Stimulated activated CD8-positive, alpha-beta memory T cell treated with anti-CD3 and anti-CD28 coated beads, Interleukin-7, amount 100 ng/mL, for 1 hour (primary cell): ENCODE results near the gene GABBR2.

Source experiments
- DNase-seq, 2 donors: peaks; one replicate each; pipeline ENCODE4 v3.0.0-alpha.2; 2020; ENCODE audit warnings: low read depth in 2 of 2

GABBR2 gene

GRCh38 chr9:98402019-98402840, 306.5 kb downstream of the GABBR2 start:
- no peak for DNase-seq

GRCh38 chr9:98401140-98402018, 307.4 kb downstream of the GABBR2 start:
- DNase-seq = no peak

DNA sequence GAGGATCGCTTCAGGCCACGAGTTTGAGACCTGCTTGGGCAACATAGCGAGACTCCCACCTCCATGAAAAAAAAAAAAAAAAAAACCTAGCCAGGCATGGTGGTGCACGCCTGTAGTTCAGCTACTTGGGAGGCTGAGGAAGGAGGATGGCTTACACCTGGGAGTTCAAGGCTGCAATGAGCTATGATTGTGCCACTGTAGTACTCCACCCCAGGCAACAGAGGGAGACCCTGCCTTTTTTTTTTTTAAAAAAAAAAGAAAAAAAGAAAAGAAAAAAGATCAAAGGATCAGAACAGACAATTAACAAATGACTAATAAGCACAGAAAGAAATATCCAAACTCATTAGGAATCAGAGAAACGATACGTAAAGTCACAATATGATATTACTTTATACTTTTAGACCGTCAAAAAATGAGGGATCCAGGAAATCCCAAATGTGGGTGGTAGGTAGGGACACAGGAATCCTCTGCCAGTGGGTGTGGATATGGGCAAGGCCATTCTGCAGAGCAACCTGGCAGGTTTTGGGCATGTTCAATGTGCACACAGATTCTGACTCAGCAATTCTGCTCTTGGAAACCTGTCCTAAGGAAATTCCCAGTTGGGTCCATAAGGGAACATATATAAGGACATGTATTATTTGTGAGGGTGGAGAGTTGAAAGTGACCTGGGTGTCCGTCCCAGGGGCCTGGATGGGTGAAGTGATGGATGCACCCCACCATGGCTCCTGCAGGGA, 308.6 kb downstream of the GABBR2 start:
- DNase-seq = no peak

DNA sequence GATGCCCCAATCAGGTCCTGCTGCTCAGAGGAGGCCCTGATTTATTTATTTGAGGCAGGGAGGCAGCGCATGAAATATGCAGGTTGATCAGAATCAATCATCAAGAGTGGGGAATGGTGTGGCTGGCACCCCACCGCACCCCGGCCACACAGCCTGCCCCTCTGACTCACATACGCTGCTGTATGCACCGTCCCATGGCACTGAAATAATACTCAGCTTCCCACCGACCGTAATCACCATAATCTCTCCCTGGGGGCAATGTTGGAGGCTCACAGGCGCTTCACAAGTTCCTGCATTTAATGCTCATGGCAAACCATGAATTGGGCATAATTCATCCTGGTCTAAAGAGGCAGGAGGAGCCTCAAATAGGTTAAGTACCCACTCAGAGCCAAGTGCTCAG, 312.1 kb downstream of the GABBR2 start:
- no peak for DNase-seq

- DNase-seq = no peak
Observed at GRCh38 chr9:98396236-98396635, 312.5 kb downstream of the GABBR2 start.

DNA sequence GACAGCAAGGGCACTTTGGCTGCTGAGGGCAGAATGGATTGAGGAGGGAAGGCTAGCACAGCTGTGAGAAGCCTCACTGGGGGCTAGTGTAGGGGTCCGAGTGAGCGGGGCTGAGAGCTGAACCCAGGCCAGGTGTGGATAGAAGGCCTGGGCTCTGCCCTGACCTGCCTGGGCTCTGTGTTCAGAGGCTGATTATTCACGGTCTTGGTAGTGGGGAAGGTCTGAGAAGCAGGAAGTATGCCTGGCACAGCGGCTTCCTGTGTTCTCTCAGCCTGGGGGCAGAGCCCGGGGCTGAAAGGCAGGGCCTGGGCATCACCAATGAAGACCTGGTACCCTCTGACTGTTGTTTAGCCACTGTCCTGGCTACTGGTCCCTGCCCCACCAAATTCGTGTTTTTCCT, 316.9 kb downstream of the GABBR2 start:
- no peak for DNase-seq

GRCh38 chr9:98391406-98391805, 317.3 kb downstream of the GABBR2 start:
- DNase-seq = no peak

- no peak for DNase-seq
Observed at GRCh38 chr9:98385751-98386150, 323.0 kb downstream of the GABBR2 start.

DNA sequence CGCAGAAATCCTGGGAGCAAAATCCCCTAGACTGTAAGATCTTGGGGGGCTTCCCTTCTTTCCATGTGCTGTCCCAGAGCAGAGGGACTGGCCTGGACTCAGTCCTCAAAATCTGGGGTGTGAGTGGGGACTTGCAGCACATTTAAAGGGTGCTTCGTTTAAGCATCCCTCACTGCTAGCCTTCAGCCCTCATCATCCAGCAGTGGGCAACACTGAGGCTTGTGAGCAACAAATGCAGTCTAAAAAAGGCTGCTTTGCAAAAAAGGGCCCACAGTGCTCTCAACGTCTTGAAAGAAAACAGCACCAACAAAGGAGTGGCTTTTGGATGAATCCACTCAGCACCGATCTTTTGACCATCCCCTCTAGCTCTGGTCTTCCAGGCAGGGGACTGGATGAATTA, 325.0 kb downstream of the GABBR2 start:
- no peak for DNase-seq

DNA sequence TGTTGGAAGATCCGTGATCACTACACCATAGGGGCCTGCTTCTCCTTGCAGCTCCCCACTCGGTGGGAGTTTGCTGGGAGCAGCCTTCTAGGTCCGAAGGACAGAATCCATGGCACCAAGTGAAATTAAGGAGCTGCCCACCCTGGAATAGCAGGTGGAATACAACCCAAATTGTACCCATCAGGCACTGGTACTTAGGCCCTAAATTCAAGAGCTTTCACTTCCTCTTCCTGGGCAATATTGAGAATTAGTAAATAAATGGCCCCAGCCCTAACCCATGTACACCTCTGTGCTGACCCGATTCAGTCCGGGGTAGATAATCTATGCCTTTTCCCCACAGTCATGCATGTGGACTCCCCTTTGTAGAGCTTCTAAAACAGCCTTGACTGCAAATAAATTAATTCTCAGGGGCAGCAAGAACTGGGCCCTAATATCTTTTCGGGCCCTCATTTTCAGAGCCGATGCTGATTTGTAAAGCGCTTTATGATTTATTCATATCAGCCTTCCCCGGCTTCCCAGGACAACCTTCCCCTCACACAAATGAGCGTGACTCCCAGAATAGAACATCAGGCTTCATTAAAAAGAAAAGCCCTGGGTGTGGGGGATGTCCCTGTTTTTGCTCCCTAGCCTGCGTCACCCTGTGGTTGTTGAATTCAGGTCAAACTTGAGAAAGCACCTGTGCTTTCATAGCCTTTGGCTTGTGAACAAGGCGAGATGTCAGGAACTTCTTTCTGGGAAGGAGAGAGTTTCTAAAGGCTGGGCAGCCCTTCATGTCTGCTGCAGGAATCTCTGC, 327.2 kb downstream of the GABBR2 start:
- DNase-seq = no peak

DNA sequence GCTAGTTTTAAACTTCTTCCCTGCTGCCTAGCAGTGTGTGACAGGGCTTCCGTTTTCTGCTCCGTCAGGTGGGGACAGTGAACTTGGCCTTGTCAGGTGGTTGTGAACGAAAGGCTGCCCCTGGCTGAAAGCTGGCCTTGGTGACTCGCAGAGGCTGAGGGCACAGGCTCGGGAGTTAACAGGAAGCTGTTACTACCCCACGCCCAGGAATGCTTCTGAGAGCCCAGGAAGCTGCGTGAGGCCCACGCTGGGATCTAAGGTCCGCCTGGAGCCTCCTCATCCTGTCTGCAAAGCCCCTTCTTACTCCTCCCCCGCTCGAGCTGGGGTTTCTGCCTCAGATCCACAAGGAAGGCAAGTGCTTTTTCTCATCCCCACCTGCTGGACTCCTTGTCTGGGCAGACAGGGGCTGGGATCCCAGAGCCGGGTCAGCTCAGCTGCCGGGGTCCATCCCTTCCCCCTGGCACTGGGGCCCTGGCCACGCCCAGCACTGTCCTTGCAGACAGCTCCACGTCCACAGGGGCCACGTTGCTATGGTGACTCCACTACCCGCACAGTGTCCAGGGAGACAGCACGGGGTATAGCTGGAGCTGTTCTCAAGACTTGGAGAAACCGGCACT, 328.6 kb downstream of the GABBR2 start:
- no peak for DNase-seq

- no peak for DNase-seq
Observed at GRCh38 chr9:98379572-98379971, 329.2 kb downstream of the GABBR2 start.

DNA sequence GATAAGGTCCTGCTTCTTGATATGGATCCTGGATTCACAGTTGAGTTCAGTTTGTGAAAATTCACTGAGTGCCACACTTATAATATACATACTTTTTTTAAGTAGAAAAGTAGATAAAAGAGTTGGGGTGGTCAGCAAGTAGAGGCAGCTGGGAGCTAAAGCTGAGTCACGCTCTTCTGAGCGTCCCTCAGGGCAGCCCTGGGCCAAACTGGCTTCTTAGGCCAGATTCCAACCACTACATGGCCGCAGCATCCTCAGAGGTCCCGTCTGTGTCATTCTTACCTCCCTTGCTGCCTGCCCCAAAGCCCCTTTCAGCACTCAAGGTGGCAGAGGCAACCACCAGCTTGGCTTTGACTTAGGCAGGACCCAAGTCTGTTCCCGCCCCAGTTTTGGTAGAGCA, 329.9 kb downstream of the GABBR2 start:
- no peak for DNase-seq

DNA sequence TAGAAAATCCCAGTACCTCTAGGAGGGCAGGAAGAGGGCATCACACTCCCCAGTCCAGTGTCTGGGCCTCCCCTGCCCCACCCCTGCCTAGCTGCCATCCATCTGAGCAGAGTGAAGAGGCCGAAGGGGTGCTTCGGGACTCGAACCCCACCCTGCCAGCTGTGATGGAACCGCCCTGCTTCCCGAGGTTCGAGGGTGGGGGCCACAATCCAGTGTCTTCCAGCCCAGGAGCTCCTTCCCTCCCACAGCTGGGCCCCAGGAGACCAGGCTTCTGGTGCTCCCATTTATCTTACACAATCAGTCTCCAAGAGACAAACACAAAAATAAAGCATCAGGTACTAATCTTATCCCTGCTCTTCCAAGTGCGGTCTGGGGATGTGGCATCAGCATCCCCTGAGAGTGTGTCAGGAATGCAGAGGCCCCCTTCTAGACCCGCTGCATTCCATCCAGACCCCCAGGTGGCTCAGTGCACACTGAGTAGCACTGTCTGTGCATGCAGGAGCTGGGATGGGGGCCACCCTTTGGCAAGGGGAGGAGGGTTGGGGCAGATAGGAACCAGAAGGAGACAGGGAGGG, 330.4 kb downstream of the GABBR2 start:
- no peak for DNase-seq

- DNase-seq = no peak
Observed at GRCh38 chr9:98375138-98375726, 333.5 kb downstream of the GABBR2 start.

- DNase-seq = no peak
Observed at GRCh38 chr9:98374385-98375051, 334.2 kb downstream of the GABBR2 start.

- no peak for DNase-seq
Observed at GRCh38 chr9:98373609-98374008, 335.1 kb downstream of the GABBR2 start.

- DNase-seq = no peak
Observed at GRCh38 chr9:98372077-98372836, 336.5 kb downstream of the GABBR2 start.

DNA sequence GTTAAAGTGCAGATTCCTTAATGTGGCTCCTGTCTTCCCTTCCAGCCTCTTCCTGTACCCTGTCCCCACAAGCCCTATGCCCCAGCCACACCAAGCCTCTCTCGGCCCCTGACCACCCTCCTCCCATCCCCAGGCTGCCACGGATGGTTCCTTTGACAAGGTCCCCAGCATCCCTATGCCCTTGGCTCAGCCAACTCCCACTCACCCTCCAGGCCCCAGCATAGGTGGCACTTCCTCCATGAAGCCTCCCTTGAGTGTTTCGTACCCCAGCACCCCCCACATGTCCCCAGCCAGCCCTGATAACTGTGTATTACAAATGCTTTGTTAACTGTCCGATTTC, 337.8 kb downstream of the GABBR2 start:
- DNase-seq = no peak
